Kidney epithelial cell (primary cell): ENCODE results near the gene CHRNA1. TPM values are rescaled to one million over a fixed set of nuclear protein-coding genes. Genes with fewer than 3 reads are reported as not detected.

Source experiments
- DNase-seq: peaks from one replicate; pipeline ENCODE4 v3.0.0-alpha.2; 2010; ENCODE audit warnings: low read depth
- H3K27me3 ChIP-seq: 2 replicates; pipeline ENCODE4 v1.6.0; 2011; ENCODE audit warnings: low read length; ENCODE audit not compliant: control insufficient read depth, insufficient read depth
- H3K36me3 ChIP-seq: 2 replicates; pipeline ENCODE4 v1.5.1; 2011; ENCODE audit warnings: low read length; ENCODE audit not compliant: control insufficient read depth, insufficient read depth
- H3K4me3 ChIP-seq: 2 replicates; pipeline ENCODE4 v1.5.1; 2011; ENCODE audit warnings: low read depth, mild to moderate bottlenecking, control low read depth, low read length
- CTCF ChIP-seq: IDR thresholded peaks from 2 replicates; pipeline ENCODE4 v1.5.1; 2011; ENCODE audit warnings: mild to moderate bottlenecking, moderate library complexity, low read length, control low read depth, inconsistent platforms; ENCODE audit not compliant: insufficient read depth, poor library complexity, severe bottlenecking
- total RNA-seq: library from RNA; depleted of rRNA; stranded (reverse); fragments of >200 nt; gene quantifications from 2 replicates; pipeline ENCODE4 v1.2.3, GENCODE V29; 2015

CHRNA1 gene
- total RNA-seq, 1 donor from 2014 or later: not detected

GRCh38 chr2:174763780-174764179 is 492 bp downstream of the CHRNA1 start:
- Histone ChIP-seq H3K36me3 (no peaks in the 10 kb centered on the region), H3K4me3 (no peak overlapping the region), H3K27me3 (no peaks in the 10 kb centered on the region)
- DNase-seq: no peak
- no peak for TF ChIP-seq CTCF

DNA sequence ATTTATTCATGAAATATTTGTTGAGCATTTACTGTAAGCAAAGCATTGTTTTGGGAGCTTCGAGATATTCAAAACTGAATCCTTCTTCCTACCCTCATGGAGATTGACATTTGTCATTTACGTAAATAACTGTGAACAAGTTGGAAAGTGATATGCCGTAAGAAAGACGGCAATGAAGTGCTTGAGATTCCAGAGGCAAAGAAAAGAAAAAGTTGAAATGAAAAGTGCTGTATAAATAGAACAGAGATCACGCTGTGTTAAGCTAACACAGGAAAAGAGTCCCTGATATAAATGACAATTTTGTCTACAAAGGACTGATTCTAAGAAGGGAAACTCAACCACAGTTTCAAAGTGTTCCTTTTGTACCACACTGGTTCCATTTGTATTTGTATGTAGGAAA is 1.8 kb downstream of the CHRNA1 start:
- TF ChIP-seq CTCF: no peak
- Histone ChIP-seq H3K36me3 (no peaks in the 10 kb centered on the region), H3K27me3 (no peaks in the 10 kb centered on the region), H3K4me3 (no peak overlapping the region)
- DNase-seq: no peak

DNA sequence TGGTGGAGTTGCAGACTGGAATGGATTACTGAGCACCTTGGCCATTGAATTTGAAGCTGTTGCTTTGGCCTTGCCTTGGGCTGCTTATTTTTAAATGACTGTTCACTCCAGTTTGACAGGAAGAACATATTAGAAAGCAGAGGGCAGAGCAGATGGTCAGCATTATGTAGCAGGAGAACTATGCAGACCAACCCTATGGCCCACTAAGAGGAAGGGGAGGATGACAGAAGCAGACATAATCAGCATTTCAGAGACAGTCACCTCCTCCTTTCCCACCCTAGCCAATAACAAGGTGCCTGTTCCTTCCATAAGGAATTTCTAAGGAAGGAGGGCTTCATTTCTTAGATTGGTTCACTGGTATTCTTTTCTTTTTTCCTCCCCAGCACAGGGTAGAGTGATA is 2.4 kb downstream of the CHRNA1 start:
- no peak for TF ChIP-seq CTCF
- no peak for DNase-seq
- H3K27me3 ChIP-seq: no peaks in the 10 kb centered on the region
- H3K36me3 ChIP-seq: no peaks in the 10 kb centered on the region
- no peak overlapping the region for H3K4me3 ChIP-seq

DNA sequence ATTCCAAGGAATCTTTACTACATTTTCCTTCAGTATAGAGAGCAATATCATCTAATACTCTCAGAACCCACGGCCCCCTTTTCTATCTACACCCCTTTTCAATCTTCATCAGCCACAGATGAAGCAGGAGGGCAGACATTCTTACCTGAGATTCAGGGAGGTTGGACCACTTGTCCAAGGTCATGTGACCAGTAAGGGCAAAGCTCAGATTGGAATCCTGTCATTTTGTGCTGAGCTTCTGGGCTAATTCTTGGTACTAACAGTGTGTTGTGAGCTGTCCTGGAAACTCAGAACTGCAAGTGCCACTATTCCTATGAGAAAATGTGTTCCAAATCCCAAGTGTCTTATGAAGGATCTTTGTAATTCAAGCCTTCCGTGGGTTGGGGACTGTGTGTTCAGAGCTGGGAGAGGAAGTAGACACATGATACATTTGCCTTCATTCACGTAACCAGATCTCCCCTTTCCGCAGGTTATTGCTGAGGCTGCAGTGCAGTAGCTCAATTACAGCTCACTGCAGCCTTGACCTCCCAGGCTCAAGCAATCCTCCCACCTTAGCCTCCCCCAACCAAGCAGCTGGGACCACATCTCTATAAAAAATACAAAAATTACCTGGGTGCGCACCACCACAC is 3.3 kb downstream of the CHRNA1 start:
- Histone ChIP-seq H3K4me3 (no peak overlapping the region), H3K36me3 (no peaks in the 10 kb centered on the region), H3K27me3 (no peaks in the 10 kb centered on the region)
- DNase-seq: no peak
- no peak for TF ChIP-seq CTCF

- H3K4me3 ChIP-seq: no peak overlapping the region
- no peaks in the 10 kb centered on the region for H3K36me3 ChIP-seq
- TF ChIP-seq CTCF: no peak
- no peak for DNase-seq
- no peaks in the 10 kb centered on the region for H3K27me3 ChIP-seq
Measured at GRCh38 chr2:174759381-174760065, 4.7 kb downstream of the CHRNA1 start.

- H3K36me3 ChIP-seq: no peaks in the 10 kb centered on the region
- no peaks in the 10 kb centered on the region for H3K27me3 ChIP-seq
- no peak for TF ChIP-seq CTCF
- no peak overlapping the region for H3K4me3 ChIP-seq
- no peak for DNase-seq
Measured at GRCh38 chr2:174756743-174757142, 7.5 kb downstream of the CHRNA1 start.
